ENCODE results near the gene GRK1. TPM values are rescaled to one million over a fixed set of nuclear protein-coding genes. Genes with fewer than 3 reads are reported as not detected.

Gene GRK1
- total RNA-seq, 1 donor, result not detected

GRCh38 chr13:113735194-113735593, 68.2 kb downstream of the GRK1 start:
- TF ChIP-seq CTCF (IDR thresholded peaks at IDR 0.05; ENCODE audit: insufficient read depth, low read depth, low read length), result no peak
- H3K4me3 ChIP-seq (ENCODE audit: low read depth, low read length), result no peak overlapping the region
- DNase-seq (ENCODE audit: low read depth), result no peak

GRCh38 chr13:113735750-113736149, 68.7 kb downstream of the GRK1 start:
- no peak for TF ChIP-seq CTCF (IDR thresholded peaks at IDR 0.05; ENCODE audit: insufficient read depth, low read depth, low read length)
- no peak overlapping the region for H3K4me3 ChIP-seq (ENCODE audit: low read depth, low read length)
- DNase-seq (ENCODE audit: low read depth), result no peak

- no peak for TF ChIP-seq CTCF (IDR thresholded peaks at IDR 0.05; ENCODE audit: insufficient read depth, low read depth, low read length)
- DNase-seq (ENCODE audit: low read depth), result no peak
Measured at GRCh38 chr13:113736258-113736731, 69.3 kb downstream of the GRK1 start.

GRCh38 chr13:113737803-113738202, 70.8 kb downstream of the GRK1 start:
- TF ChIP-seq CTCF (IDR thresholded peaks at IDR 0.05; ENCODE audit: insufficient read depth, low read depth, low read length), result no peak
- no peak overlapping the region for H3K4me3 ChIP-seq (ENCODE audit: low read depth, low read length)
- no peak for DNase-seq (ENCODE audit: low read depth)

More at GRCh38 chr13:113736258-113736731, 69.3 kb downstream of the GRK1 start:
- H3K4me3 ChIP-seq (ENCODE audit: low read depth, low read length), result no peak overlapping the region

- no peak overlapping the region for H3K4me3 ChIP-seq (ENCODE audit: low read depth, low read length)
- DNase-seq (ENCODE audit: low read depth), result no peak
- no peak for TF ChIP-seq CTCF (IDR thresholded peaks at IDR 0.05; ENCODE audit: insufficient read depth, low read depth, low read length)
Measured at GRCh38 chr13:113739527-113740285, 72.7 kb downstream of the GRK1 start.

- TF ChIP-seq CTCF (IDR thresholded peaks at IDR 0.05; ENCODE audit: insufficient read depth, low read depth, low read length), result no peak
- DNase-seq (ENCODE audit: low read depth), result no peak
- no peak overlapping the region for H3K4me3 ChIP-seq (ENCODE audit: low read depth, low read length)
Measured at GRCh38 chr13:113740286-113740556, 73.2 kb downstream of the GRK1 start.

- H3K4me3 ChIP-seq (ENCODE audit: low read depth, low read length), result no peak overlapping the region
- TF ChIP-seq CTCF (IDR thresholded peaks at IDR 0.05; ENCODE audit: insufficient read depth, low read depth, low read length), result no peak
- no peak for DNase-seq (ENCODE audit: low read depth)
Measured at GRCh38 chr13:113740661-113741060, 73.6 kb downstream of the GRK1 start.
